CD4-positive, alpha-beta T cell treated with Interleukin-15 for 1 hour (primary cell): ENCODE data around the gene ST8SIA4.
"Not testable (repeated sequence)": the region's sequence is repeated elsewhere in the genome, so short reads cannot be mapped to it uniquely, and the experiment has no call there.

ENCODE experiments used
- DNase-seq: peaks from one replicate; pipeline ENCODE4 v3.0.0-alpha.2; 2020

Gene ST8SIA4

GRCh38 chr5:100828071-100828897 lies 74.8 kb downstream of the ST8SIA4 start:
- DNase-seq, result no peak

- DNase-seq, result no peak
Measured at GRCh38 chr5:100827481-100827889, 75.6 kb downstream of the ST8SIA4 start.

GRCh38 chr5:100826133-100826532 lies 76.9 kb downstream of the ST8SIA4 start:
- DNase-seq, result no peak

GRCh38 chr5:100824635-100825034 lies 78.4 kb downstream of the ST8SIA4 start:
- no peak for DNase-seq

- no peak for DNase-seq
Measured at GRCh38 chr5:100823812-100824211, 79.3 kb downstream of the ST8SIA4 start.

GRCh38 chr5:100821751-100822150 lies 81.3 kb downstream of the ST8SIA4 start:
- DNase-seq, result no peak

GRCh38 chr5:100818340-100818739 lies 84.7 kb downstream of the ST8SIA4 start:
- no peak for DNase-seq

- DNase-seq, result no peak
Measured at GRCh38 chr5:100803397-100803796, 99.7 kb downstream of the ST8SIA4 start.

GRCh38 chr5:100802208-100802607 lies 100.9 kb downstream of the ST8SIA4 start:
- DNase-seq, result no peak

- no peak for DNase-seq
Measured at GRCh38 chr5:100800562-100800961, 102.5 kb downstream of the ST8SIA4 start.

- no peak for DNase-seq
Measured at GRCh38 chr5:100799166-100799565, 103.9 kb downstream of the ST8SIA4 start.

- no peak for DNase-seq
Measured at GRCh38 chr5:100797861-100798260, 105.2 kb downstream of the ST8SIA4 start.

- no peak for DNase-seq
Measured at GRCh38 chr5:100796851-100797250, 106.2 kb downstream of the ST8SIA4 start.

GRCh38 chr5:100794844-100795243 lies 108.2 kb downstream of the ST8SIA4 start:
- DNase-seq, result no peak

- DNase-seq, result no peak
Measured at GRCh38 chr5:100794218-100794617, 108.9 kb downstream of the ST8SIA4 start.

- DNase-seq, result no peak
Measured at GRCh38 chr5:100792781-100793180, 110.3 kb downstream of the ST8SIA4 start.

- no peak for DNase-seq
Measured at GRCh38 chr5:100791391-100791790, 111.7 kb downstream of the ST8SIA4 start.

GRCh38 chr5:100790951-100791350 lies 112.1 kb downstream of the ST8SIA4 start:
- no peak for DNase-seq

GRCh38 chr5:100790170-100790665 lies 112.9 kb downstream of the ST8SIA4 start:
- no peak for DNase-seq

GRCh38 chr5:100789694-100790093 lies 113.4 kb downstream of the ST8SIA4 start:
- no peak for DNase-seq

- DNase-seq, result no peak
Measured at GRCh38 chr5:100788417-100788816, 114.7 kb downstream of the ST8SIA4 start.

GRCh38 chr5:100787648-100788047 lies 115.4 kb downstream of the ST8SIA4 start:
- no peak for DNase-seq

- not testable (repeated sequence) for DNase-seq
Measured at GRCh38 chr5:100785536-100785935, 117.5 kb downstream of the ST8SIA4 start.

GRCh38 chr5:100780376-100780870 lies 122.7 kb downstream of the ST8SIA4 start:
- DNase-seq, result no peak
